Lung microvascular endothelial cell (primary cell): Measurements from ENCODE around the gene AGMAT. TPM values are rescaled to one million over a fixed set of nuclear protein-coding genes. Genes with fewer than 3 reads are reported as not detected.
A peak's percentile ranks its signal among the peaks of the same experiment; 100 is the strongest.
"Not testable (repeated sequence)": the region's sequence is repeated elsewhere in the genome, so short reads cannot be mapped to it uniquely, and the experiment has no call there.

ENCODE experiments used
- DNase-seq, 2 donors: peaks; one replicate each; pipeline versions ENCODE4 v3.0.0 to v3.0.0-alpha.2; 2010; ENCODE audit warnings: low read depth in 2 of 2
- total RNA-seq: library from RNA; depleted of rRNA; stranded (reverse); fragments of >200 nt; gene quantifications from 2 replicates; pipeline ENCODE4 v1.2.1, GENCODE V29; 2014

AGMAT gene
- total RNA-seq, 1 donor from 2014 or later: under 0.01 TPM

- peak in 1 of 2 donors; percentile 40 for DNase-seq
Measured at GRCh38 chr1:15616373-15617172, 31.7 kb upstream of the AGMAT start.

GRCh38 chr1:15610167-15610566 lies 25.3 kb upstream of the AGMAT start:
- no peak for DNase-seq

GRCh38 chr1:15609631-15610030 lies 24.8 kb upstream of the AGMAT start:
- no peak for DNase-seq

GRCh38 chr1:15605398-15606383 lies 20.8 kb upstream of the AGMAT start:
- DNase-seq: no peak

GRCh38 chr1:15604400-15604799 lies 19.5 kb upstream of the AGMAT start:
- not testable (repeated sequence) for DNase-seq

GRCh38 chr1:15603966-15604282 lies 19.1 kb upstream of the AGMAT start:
- DNase-seq: not testable (repeated sequence)

GRCh38 chr1:15603050-15603965 lies 18.5 kb upstream of the AGMAT start:
- peak; percentile 91 to 96 for DNase-seq

GRCh38 chr1:15598436-15598835 lies 13.6 kb upstream of the AGMAT start:
- DNase-seq: no peak

- DNase-seq: no peak
Measured at GRCh38 chr1:15595809-15596617, 11.2 kb upstream of the AGMAT start.

- DNase-seq: no peak
Measured at GRCh38 chr1:15592285-15592684, 7.4 kb upstream of the AGMAT start.

- no peak for DNase-seq
Measured at GRCh38 chr1:15583016-15583706, 1.7 kb downstream of the AGMAT start.

GRCh38 chr1:15579683-15580047 lies 5.2 kb downstream of the AGMAT start:
- DNase-seq: no peak

- DNase-seq: no peak
Measured at GRCh38 chr1:15578921-15579682, 5.7 kb downstream of the AGMAT start.

GRCh38 chr1:15577691-15578090 lies 7.2 kb downstream of the AGMAT start:
- peak; percentile 16 to 49 for DNase-seq

- no peak for DNase-seq
Measured at GRCh38 chr1:15575549-15576150, 9.2 kb downstream of the AGMAT start.

GRCh38 chr1:15574741-15575140 lies 10.1 kb downstream of the AGMAT start:
- DNase-seq: no peak

GRCh38 chr1:15573477-15573876 lies 11.4 kb downstream of the AGMAT start:
- DNase-seq: no peak

- no peak for DNase-seq
Measured at GRCh38 chr1:15571266-15571665, 13.6 kb downstream of the AGMAT start.

- no peak for DNase-seq
Measured at GRCh38 chr1:15570861-15571260, 14.0 kb downstream of the AGMAT start.
